Stimulated activated CD8-positive, alpha-beta memory T cell treated with anti-CD3 and anti-CD28 coated beads, Interleukin-12 subunit alpha, Interleukin-12 subunit beta, amount 100 ng/mL, for 24 hours (primary cell): Measurements from ENCODE around the gene RPS10.
A peak's percentile ranks its signal among the peaks of the same experiment; 100 is the strongest.
"Not testable (repeated sequence)": the region's sequence is repeated elsewhere in the genome, so short reads cannot be mapped to it uniquely, and the experiment has no call there.

Experiments
- DNase-seq: peaks from one replicate; pipeline ENCODE4 v3.0.0-alpha.2; 2020; ENCODE audit errors: extremely low read depth

Gene RPS10

DNA sequence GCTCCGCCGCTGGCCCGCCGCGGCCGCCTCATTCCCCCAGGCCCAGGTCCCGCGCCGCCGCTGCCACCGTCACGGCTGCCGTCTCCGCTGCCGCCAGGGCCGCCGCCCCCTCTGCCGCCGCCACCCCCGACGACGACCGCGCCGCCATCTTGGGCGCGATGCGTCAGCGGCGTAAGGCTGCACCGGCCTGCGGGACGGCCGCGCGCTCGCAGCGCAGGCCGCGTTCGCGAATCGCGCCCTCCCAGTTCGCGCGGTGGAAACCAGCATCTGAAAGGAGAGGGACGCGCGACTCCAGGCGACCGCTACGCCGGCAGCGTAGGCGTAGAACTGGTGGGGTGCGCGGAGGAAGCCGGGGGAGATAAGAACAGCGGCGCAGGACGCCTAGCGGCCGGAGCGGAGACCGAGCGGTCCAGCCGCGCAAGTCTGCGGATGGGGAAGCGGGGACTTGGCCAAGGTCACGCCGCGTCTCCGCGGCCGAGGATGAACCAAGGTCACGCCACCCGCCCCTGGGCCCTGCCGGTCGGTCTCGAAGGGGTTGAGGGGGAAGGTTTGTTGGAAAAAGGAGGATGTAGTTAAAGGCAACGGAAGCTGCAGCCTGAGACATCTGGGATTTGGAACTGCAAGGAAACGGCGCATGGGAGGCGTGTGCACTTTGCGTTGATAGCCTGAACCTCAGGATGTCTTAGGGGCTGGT is 33.2 kb downstream of the RPS10 start, which contains the start of gene NUDT3:
Gene NUDT3, minus strand, starts transcription at position 173 of the 694 bp plus-strand sequence. CDS start 307 bp downstream, outside the sequence.
- peak; percentile 81 for DNase-seq

DNA sequence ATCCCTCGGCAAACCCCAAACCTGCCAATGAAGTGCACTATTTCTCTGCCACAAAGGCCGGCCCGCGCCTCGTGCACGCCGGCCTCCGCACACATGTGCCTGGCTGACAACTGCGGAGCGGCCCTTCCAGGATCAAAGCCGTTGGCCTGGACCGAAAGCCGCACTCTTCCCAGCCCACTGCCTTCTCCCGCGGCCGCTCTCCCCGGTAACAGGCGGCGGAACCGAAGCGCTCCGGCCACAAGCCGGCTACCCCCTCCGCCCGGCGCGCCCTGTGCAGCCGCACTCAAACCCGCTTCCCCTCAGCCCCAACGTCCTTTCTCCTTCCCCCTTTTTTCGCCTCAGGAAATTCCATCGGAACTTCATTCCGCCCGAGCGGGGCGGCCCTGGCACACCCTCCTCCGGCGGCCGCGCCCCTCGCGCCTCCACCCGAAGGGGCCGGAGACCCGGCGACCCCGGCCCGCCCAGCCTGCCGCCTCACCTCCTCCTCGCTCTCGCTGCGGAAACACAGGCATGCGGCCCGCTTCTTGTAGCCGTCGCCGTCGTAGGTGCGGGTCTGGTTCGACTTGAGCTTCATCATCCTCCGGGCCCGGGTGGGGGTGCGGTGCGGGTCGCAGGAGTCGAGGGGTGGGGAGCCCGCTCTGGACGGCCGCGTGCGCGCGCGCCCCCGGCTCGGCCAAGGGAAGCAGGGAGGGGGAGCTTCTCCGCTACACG is 33.9 kb downstream of the RPS10 start:
- DNase-seq = peak; percentile 5

DNA sequence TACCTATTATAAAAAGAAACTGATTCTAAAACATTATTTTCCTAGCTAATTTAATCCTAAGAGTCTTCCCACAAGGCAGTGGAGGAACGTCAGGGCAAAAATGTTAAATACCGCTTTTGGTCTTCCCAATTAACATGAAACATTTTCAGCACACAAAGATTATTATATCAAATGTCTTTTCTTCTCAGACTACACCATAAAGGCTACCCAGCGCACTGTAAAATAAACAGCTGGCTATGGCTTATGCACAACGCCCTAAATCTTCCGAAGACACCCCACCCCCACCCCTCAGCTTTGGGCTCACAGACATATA is 34.4 kb downstream of the RPS10 start:
- no peak for DNase-seq

DNA sequence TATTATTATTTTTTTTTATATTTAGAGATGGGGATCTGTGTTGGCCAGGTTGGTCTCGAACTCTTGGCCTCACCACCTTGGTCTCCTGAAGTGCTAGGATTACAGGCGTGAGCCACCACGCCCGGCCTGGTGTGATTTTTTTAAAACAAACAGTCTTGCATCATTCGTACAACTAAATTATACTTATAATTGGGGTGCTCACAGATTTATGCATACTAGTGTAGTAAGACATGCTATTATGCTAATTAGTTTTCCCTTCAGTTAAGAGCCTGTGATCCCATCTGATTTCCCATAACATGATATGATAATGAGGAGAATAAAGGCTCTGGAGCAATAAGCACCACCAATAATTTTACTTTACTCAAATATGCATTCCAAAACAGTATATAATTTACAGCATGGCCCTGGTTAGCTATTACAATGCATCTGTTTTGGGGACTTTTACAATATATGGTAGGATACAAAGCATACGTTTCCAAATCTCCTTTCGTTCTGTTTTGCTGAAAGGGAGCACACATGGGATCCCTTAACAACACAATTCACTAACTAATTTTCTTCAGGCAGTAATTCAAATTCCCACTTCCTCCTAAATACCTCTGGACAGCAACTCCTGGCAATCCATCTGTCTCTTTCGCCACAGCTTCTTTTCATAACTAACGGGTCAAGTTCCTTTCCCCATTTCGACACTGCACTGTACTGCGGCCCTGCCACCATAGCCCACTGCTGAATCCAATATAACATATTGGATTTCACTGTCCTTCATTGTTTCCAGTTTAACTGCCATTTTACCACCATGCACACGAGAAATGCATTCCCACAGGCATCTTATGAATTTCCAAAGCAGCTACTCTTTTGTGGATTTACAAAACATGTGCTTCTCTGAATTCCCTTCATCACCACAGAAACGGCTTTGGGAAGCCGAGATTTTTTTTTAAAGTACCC is 35.1 kb downstream of the RPS10 start:
- no peak for DNase-seq

DNA sequence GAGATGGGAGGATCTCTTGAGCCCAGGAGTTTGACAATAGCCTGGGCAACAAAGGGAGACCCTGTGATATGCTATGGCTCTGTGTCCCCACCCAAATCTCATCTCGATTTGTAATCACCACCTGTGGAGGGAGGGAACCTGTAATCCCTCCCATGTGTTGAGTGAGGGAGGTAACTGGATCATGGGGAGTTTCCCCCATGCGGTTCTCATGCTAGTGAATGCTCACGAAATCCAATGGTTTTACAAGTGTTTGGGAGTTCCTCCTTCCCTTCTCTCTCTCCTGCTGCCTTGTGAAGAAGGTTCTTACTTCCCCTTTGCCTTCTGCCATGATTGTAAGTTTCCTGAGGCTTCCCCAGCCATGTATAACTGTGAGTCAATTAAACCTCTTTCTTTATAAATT is 36.8 kb downstream of the RPS10 start:
- DNase-seq = no peak

DNA sequence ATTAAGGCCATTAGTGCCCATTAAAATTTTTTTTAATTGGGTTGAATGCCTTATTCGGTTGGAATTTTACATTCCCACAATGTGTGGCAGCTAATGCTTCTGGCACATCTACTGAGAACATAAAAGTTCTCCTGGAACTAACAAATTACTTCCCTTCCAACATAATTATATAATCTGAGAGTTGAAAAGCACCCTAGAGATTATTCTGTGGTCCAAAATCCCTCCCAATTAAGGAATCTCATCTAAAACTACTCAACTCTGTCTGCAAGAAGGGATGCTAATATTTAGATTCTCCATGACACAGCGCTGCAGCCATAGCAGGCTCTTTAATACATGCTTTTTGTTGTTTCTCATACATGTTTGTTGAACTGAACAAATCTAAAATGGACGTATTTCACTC is 37.4 kb downstream of the RPS10 start:
- no peak for DNase-seq

GRCh38 chr6:34386316-34387137 is 39.3 kb downstream of the RPS10 start:
- DNase-seq = no peak

DNA sequence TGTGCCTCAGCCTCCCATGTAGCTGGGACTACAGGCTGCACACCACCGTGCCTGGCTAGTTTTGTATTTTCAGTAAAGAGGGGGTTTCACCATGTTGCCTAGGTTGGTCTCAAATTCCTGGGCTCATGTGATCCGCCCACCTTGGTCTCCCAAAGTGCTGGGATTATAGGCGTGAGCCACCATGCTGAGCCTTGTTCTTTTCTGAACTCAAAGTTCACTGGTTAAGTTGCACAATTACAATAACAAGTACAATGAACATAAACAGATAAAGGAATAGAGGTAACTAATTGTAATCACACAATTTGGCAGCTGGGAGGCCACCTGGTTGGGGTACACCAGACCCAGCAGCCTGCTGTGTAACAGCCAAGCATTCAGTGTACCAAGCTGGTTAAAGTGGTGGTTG is 40.1 kb downstream of the RPS10 start:
- no peak for DNase-seq

DNA sequence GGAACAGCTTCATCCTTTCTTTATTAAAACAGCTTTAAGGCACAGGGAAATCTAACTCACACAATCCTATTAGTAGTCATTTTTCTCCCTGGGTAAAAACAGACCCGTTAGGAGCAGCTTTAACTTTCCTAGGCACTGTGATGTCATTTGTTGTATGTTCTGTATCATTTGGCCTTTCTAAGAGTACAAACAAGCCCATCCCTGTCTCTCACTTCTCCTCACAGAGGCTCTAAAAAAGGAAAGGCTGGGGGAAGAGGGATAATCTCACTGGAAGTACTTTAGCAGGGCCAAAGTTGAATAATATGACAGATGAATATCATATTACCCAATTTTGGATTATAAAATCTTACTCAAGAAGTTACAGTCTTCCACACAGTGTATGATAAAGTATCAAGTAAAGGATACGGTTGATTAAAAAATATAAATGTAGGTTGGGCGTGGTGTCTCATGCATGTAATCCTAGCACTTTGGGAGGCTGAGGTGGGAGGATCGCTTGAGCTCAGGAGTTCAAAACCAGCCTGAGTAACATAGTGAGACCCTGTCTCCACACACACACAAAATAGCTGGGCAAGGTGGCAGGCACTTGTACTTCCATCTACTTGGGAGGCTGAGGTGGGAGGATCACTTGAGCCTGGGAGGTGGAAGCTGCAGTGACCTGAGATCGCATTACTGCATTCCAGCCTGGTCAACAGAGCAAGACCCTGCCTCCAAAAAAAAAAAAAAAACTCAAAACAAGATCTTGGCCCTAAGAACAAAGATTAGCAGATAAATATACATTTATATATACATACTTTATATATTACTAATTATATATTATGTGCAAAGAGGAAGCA is 41.3 kb downstream of the RPS10 start:
- no peak for DNase-seq

DNA sequence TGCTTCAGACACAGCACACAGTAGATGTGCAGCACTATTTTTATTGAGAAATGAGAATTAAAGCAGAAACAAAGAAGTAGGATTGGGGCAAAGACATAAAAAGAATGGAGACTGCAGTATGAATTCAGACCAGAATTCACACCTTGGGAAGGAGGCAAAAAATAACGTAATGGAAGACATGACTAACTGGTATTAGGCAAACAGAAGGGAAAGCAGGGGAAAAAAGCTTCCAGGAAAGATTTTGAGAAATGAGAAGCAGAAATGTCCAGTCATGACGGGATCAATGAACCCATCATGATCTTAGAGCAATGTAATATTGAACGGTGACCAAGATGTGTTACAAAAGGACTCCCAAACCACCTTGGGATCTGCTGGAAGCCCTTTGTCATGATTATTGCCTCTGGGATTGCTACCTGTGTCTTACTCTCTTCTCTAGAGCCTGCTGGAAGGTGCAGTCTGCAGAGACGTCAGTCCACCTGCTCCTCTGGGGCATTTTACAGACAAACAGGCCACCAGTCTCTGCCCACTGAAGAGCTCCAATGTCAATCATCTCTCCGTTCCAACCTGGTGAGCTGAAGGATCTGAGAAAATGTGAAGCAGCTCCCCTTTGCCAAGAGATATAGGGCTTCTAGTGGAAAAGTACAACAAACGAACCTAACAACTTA is 42.1 kb downstream of the RPS10 start:
- no peak for DNase-seq

GRCh38 chr6:34383161-34383631 is 42.7 kb downstream of the RPS10 start:
- DNase-seq = no peak

- no peak for DNase-seq
Observed at GRCh38 chr6:34381081-34381480, 44.8 kb downstream of the RPS10 start.

DNA sequence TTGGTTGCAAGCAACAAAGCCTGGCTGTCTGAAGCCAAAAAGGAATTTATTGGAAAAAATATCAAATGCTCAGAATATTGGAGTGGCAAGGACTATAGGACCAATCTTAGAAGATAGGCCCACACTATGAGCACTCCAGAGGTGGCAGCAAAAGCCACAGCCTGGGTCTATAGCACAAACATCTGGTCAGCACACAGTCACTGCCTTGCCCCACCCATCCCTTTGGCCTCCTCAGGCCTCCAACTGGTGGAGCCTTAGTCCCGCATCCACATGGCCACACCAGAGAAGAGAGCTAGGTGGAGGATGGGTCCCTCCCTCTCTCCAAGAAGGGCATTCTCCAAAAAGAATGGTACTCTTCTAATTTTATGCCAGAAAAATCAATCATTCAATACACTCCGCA is 47.4 kb downstream of the RPS10 start:
- no peak for DNase-seq

- no peak for DNase-seq
Observed at GRCh38 chr6:34377984-34378383, 47.9 kb downstream of the RPS10 start.

DNA sequence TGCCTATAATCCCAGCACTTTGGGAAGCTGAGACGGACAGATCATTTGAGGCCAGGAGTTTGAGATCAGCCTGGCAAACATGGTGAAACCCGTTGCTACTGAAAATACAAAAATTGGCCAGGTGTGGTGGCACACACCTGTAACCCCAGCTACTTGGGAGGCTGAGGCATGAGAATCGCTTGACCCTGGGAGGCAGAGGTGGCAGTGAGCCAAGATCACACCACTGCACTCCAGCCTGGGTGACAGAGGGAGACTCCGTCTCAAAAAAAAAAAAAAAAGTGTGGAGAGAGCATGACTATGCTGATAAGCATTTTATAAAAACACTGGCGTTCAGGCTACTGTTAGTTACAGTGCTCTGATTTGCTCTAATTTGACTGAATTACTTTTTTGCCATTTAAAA is 48.3 kb downstream of the RPS10 start:
- DNase-seq = not testable (repeated sequence)

DNA sequence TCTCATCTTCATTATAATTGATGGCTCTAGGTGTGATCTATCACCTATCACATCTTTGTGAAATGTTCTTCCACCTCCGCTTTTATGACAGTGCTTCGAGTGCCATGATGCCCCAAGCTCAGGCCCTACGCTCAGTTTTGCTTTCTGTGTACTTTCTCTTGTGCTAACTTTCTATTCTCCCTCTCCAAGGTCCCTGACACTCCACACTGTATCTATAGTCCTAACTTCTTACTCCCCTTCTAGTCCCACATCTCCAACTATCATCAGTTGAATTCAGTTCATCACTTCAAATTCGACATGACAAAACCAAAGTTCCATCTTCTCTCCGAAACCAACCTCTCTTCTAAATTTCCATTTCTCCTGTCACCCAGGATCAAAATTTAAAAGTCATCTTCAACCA is 50.0 kb downstream of the RPS10 start:
- no peak for DNase-seq

GRCh38 chr6:34374508-34374907 is 51.4 kb downstream of the RPS10 start:
- no peak for DNase-seq

DNA sequence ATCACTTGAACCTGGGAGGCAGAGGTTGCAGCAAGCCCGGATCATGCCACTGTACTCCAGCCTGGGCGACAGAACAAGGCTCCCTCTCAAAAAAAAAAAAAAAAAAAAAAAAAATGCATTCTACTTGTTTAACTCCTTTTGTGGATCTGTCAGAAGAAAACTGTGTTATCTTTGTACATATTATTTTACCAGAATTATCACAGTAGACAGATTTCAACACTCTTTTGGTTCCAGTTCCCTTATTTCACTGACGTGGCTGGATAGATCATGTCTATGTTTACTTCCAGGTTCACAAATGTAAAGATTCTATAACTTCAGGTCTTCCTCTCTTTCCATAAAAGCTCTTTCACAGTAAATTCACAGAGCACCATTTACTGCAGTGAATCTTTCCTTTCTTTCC is 51.8 kb downstream of the RPS10 start:
- DNase-seq = no peak

DNA sequence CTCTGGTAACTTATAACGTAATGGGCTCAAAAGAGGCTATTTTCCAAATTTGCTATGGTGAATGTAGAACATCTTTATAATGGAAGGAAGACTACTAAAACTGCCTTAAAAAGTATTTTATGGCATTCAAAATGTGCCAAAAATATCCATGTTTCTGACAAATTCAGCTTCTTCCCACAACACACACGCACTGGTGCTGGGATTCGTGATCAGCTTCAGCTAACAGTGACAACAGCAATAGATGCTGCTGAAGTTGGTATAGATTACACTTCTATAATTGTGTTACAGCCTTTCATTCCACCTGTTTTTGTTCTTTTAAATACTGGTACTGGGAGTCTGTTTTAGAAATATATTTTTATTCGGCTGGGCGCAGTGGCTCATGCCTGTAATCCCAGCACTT is 52.4 kb downstream of the RPS10 start:
- no peak for DNase-seq

GRCh38 chr6:34371865-34372264 is 54.0 kb downstream of the RPS10 start:
- DNase-seq = not testable (repeated sequence)
